Brain microvascular endothelial cell (primary cell): ENCODE data around the gene CCDC8.

Source experiments
- DNase-seq: peaks from one replicate; pipeline ENCODE4 v3.0.0-alpha.2; 2020
- H3K27ac ChIP-seq: fragments of 250-450 bp; sonication (Bioruptor Pico); 2 replicates; pipeline ENCODE4 v1.5.1; 2020; ENCODE audit warnings: mild to moderate bottlenecking, moderate library complexity
- H3K27me3 ChIP-seq: fragments of 250-450 bp; sonication (Bioruptor Pico); replicated peaks from 2 replicates; pipeline ENCODE4 v1.5.1; 2020; ENCODE audit warnings: mild to moderate bottlenecking
- H3K36me3 ChIP-seq: fragments of 250-450 bp; sonication (Bioruptor Pico); replicated peaks from 2 replicates; pipeline ENCODE4 v1.5.1; 2020; ENCODE audit warnings: mild to moderate bottlenecking
- H3K4me3 ChIP-seq: 2 replicates; pipeline ENCODE4 v1.5.1; 2011; ENCODE audit warnings: low read depth, mild to moderate bottlenecking, control low read depth, low read length, moderate library complexity
- CTCF ChIP-seq: IDR thresholded peaks from 2 replicates; pipeline ENCODE4 v1.5.1; 2011; ENCODE audit warnings: low read depth, mild to moderate bottlenecking, moderate library complexity, low read length, control low read depth, inconsistent platforms; ENCODE audit errors: missing control alignments
- in situ Hi-C: cut with HindIII; loops from 2 replicates; pipeline ENCODE4 v1.10.0; 2017; ENCODE audit warnings: low sequenced_read_pairs, low pct_ligation_motif_present

Gene CCDC8

DNA sequence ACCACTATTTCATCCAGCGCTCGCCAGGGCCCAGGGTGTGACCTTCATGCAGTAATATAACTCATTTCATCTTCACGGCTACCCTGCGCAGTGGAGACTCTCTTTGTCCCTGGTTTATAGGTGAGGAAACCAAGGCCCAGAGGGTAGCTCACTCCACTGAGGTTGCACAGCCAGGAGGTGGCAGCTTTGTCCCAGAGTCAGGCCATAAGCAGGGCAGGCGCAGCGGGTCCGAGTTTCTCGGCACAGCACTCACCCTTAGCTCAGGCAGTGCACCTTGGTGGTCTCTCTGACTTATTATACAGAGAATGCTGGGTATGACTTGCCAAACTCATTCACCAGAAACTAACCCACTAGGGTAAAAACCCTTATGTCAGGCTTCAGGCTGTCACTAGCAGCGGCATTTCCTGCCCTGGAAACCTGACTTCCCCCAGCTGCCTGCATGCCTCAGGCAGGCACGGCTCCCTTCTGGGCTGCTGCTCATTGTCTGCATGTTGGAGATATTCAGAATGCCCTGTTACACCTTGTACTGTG lies 41.9 kb downstream of the CCDC8 start:
- H3K27ac ChIP-seq = no peak overlapping the region
- TF ChIP-seq CTCF = peak; percentile 4

GRCh38 chr19:46369817-46370216 lies 43.5 kb downstream of the CCDC8 start:
- Histone ChIP-seq H3K4me3 (no peak overlapping the region), H3K27me3 (no peaks in the 10 kb centered on the region), H3K27ac (no peak overlapping the region), H3K36me3 (peaks cover 5% of the 10 kb centered on the region)
- in situ Hi-C loops = no loop called here
- no peak for TF ChIP-seq CTCF
- DNase-seq = no peak

More for the DNA sequence above, 41.9 kb downstream of the CCDC8 start:
- Histone ChIP-seq H3K36me3 (peaks cover 8% of the 10 kb centered on the region), H3K27me3 (no peaks in the 10 kb centered on the region), H3K4me3 (no peak overlapping the region)
- in situ Hi-C loops = no loop called here
- DNase-seq = no peak

- H3K4me3 ChIP-seq = no peak overlapping the region
- no peak overlapping the region for H3K27ac ChIP-seq
- no peak for DNase-seq
- peaks cover 10% of the 10 kb centered on the region for H3K36me3 ChIP-seq
- in situ Hi-C loops = no loop called here
- no peak for TF ChIP-seq CTCF
- no peaks in the 10 kb centered on the region for H3K27me3 ChIP-seq
Measured at GRCh38 chr19:46368116-46368515, 45.2 kb downstream of the CCDC8 start.

- no peak for TF ChIP-seq CTCF
- Histone ChIP-seq H3K27ac (no peak overlapping the region), H3K36me3 (peaks cover 10% of the 10 kb centered on the region), H3K4me3 (no peak overlapping the region), H3K27me3 (no peaks in the 10 kb centered on the region)
- DNase-seq = no peak
- in situ Hi-C loops = no loop called here
Measured at GRCh38 chr19:46367426-46367825, 45.9 kb downstream of the CCDC8 start.

- TF ChIP-seq CTCF = no peak
- H3K27ac ChIP-seq = no peak overlapping the region
- in situ Hi-C loops = no loop called here
- DNase-seq = no peak
- H3K4me3 ChIP-seq = no peak overlapping the region
- no peaks in the 10 kb centered on the region for H3K27me3 ChIP-seq
- H3K36me3 ChIP-seq = peaks cover 10% of the 10 kb centered on the region
Measured at GRCh38 chr19:46366620-46367292, 46.6 kb downstream of the CCDC8 start.

GRCh38 chr19:46365561-46365960 lies 47.8 kb downstream of the CCDC8 start:
- peaks cover 10% of the 10 kb centered on the region for H3K36me3 ChIP-seq
- no peak for TF ChIP-seq CTCF
- no peak overlapping the region for H3K4me3 ChIP-seq
- no peak overlapping the region for H3K27ac ChIP-seq
- peak; percentile 46 for DNase-seq
- no peaks in the 10 kb centered on the region for H3K27me3 ChIP-seq
- in situ Hi-C loops = no loop called here
